ENCODE results near the gene PRKACB. TPM values are rescaled to one million over a fixed set of nuclear protein-coding genes. Genes with fewer than 3 reads are reported as not detected.

Gene PRKACB
- total RNA-seq, 4 donors from 2014 or later = 4.4 to 12.3 (median 5.7) TPM

GRCh38 chr1:84257617-84258016, 113.5 kb downstream of the PRKACB start:
- H3K4me3 ChIP-seq (ENCODE audit: low read depth, poor library complexity, severe bottlenecking) = no peak overlapping the region
- WGBS, 2 donors = 65 to 68% methylated on average over 2 of the region's 2 CpGs
- intact Hi-C loops (cut with DNase I; ENCODE audit: low total_unique reads) = no loop called here
- no peak for TF ChIP-seq CTCF (IDR thresholded peaks at IDR 0.05)
- TF ChIP-seq POLR2A (IDR thresholded peaks at IDR 0.05) = no peak
- no peak for DNase-seq (ENCODE audit: low spot score in 2 of 2)

GRCh38 chr1:84259376-84259775, 115.3 kb downstream of the PRKACB start:
- DNase-seq (ENCODE audit: low spot score in 2 of 2) = no peak
- no peak for TF ChIP-seq CTCF (IDR thresholded peaks at IDR 0.05)
- no peak for TF ChIP-seq POLR2A (IDR thresholded peaks at IDR 0.05)
- intact Hi-C loops (cut with DNase I; ENCODE audit: low total_unique reads) = no loop called here
- H3K4me3 ChIP-seq (ENCODE audit: low read depth, poor library complexity, severe bottlenecking) = no peak overlapping the region
- 89 to 93% methylated on average over 2 of the region's 2 CpGs for WGBS, 2 donors

GRCh38 chr1:84259989-84260388, 115.9 kb downstream of the PRKACB start:
- intact Hi-C loops (cut with DNase I; ENCODE audit: low total_unique reads) = no loop called here
- no peak for DNase-seq (ENCODE audit: low spot score in 2 of 2)
- TF ChIP-seq POLR2A (IDR thresholded peaks at IDR 0.05) (no peak), CTCF (IDR thresholded peaks at IDR 0.05) (no peak)
- WGBS, 2 donors = 83 to 98% methylated on average over 2 of the region's 2 CpGs
- H3K4me3 ChIP-seq (ENCODE audit: low read depth, poor library complexity, severe bottlenecking) = no peak overlapping the region

GRCh38 chr1:84260852-84261518, 116.9 kb downstream of the PRKACB start:
- no peak overlapping the region for H3K4me3 ChIP-seq (ENCODE audit: low read depth, poor library complexity, severe bottlenecking)
- WGBS, 2 donors = 75 to 90% methylated on average over 3 of the region's 3 CpGs
- TF ChIP-seq CTCF (IDR thresholded peaks at IDR 0.05) = no peak
- TF ChIP-seq POLR2A (IDR thresholded peaks at IDR 0.05) = no peak
- no peak for DNase-seq (ENCODE audit: low spot score in 2 of 2)
- intact Hi-C loops (cut with DNase I; ENCODE audit: low total_unique reads) = no loop called here

- no peak overlapping the region for H3K4me3 ChIP-seq (ENCODE audit: low read depth, poor library complexity, severe bottlenecking)
- TF ChIP-seq POLR2A (IDR thresholded peaks at IDR 0.05) = no peak
- 72 to 80% methylated on average over 2 of the region's 2 CpGs for WGBS, 2 donors
- intact Hi-C loops (cut with DNase I; ENCODE audit: low total_unique reads) = no loop called here
- DNase-seq (ENCODE audit: low spot score in 2 of 2) = no peak
Measured at GRCh38 chr1:84264961-84265360, 120.9 kb downstream of the PRKACB start.

- H3K4me3 ChIP-seq (ENCODE audit: low read depth, poor library complexity, severe bottlenecking) = no peak overlapping the region
- intact Hi-C loops (cut with DNase I; ENCODE audit: low total_unique reads) = no loop called here
- no peak for DNase-seq (ENCODE audit: low spot score in 2 of 2)
- no peak for TF ChIP-seq POLR2A (IDR thresholded peaks at IDR 0.05)
- TF ChIP-seq CTCF (IDR thresholded peaks at IDR 0.05) = no peak
- 85 to 86% methylated on average over 3 of the region's 3 CpGs for WGBS, 2 donors
Measured at GRCh38 chr1:84265867-84266266, 121.8 kb downstream of the PRKACB start.

Measured in lower leg skin (tissue), 4 donors.